ENCODE measurements around the gene PPP6R3. TPM values are rescaled to one million over a fixed set of nuclear protein-coding genes. Genes with fewer than 3 reads are reported as not detected.

PPP6R3 gene
- total and polyA plus RNA-seq, 2 of the 13 experiments (the other 11 are each of a cell fraction or from before 2014, with no cell fraction given): 41.2 to 83.4 TPM

- peak; percentile 21 to 54; a peak in 3 of 4 replicates for TF ChIP-seq POLR2A (IDR thresholded peaks at IDR 0.05; ENCODE audit: insufficient read depth in 1 of 2, low read depth in 2 of 2, low read length in 2 of 2)
- TF ChIP-seq MNT (IDR thresholded peaks at IDR 0.05): no peak
- TF ChIP-seq ARID4A (CRISPR knock-in tag; IDR thresholded peaks at IDR 0.05; ENCODE audit: borderline replicate concordance): peak; percentile 67
- 0 out of 2 replicates have a peak, but pooled peaks have one; percentile 32 for TF ChIP-seq SIX1 (CRISPR knock-in tag; IDR thresholded peaks at IDR 0.05; ENCODE audit: borderline replicate concordance)
- TF ChIP-seq CC2D1A (CRISPR knock-in tag; IDR thresholded peaks at IDR 0.05): no peak
- TF ChIP-seq XRCC5 (optimal IDR thresholded peaks at IDR 0.05; ENCODE audit: low read length): peak; percentile 73
- no peak for TF ChIP-seq NFRKB (IDR thresholded peaks at IDR 0.05)
- TF ChIP-seq GABPB1 (CRISPR knock-in tag; IDR thresholded peaks at IDR 0.05): peak; percentile 68
- TF ChIP-seq ZNF484 (CRISPR knock-in tag; IDR thresholded peaks at IDR 0.05; ENCODE audit: borderline replicate concordance, low read depth): no peak
- TF ChIP-seq PBX3 (CRISPR knock-in tag; IDR thresholded peaks at IDR 0.05; ENCODE audit: borderline replicate concordance): 0 out of 2 replicates have a peak, but pooled peaks have one; percentile 56
- TF ChIP-seq PRPF4 (IDR thresholded peaks at IDR 0.05; ENCODE audit: low read depth, low read length, poor library complexity, severe bottlenecking): no peak
- TF ChIP-seq ZNF205 (CRISPR knock-in tag; IDR thresholded peaks at IDR 0.05): peak; percentile 49; the same call in 1 of the 2 replicates
- no peak for TF ChIP-seq ZNF513 (CRISPR knock-in tag; conservative IDR thresholded peaks at IDR 0.05)
- no peak for TF ChIP-seq TCF7 (IDR thresholded peaks at IDR 0.05; ENCODE audit: low read depth)
- TF ChIP-seq RXRB (CRISPR knock-in tag; IDR thresholded peaks at IDR 0.05; ENCODE audit: borderline replicate concordance): peak; percentile 98
- TF ChIP-seq ZFP36 (IDR thresholded peaks at IDR 0.05; ENCODE audit: borderline replicate concordance, low read depth, low read length, partially characterized antibody): peak; percentile 50
- TF ChIP-seq ZNF580 (CRISPR knock-in tag; IDR thresholded peaks at IDR 0.05; ENCODE audit: borderline replicate concordance, low read depth): peak; percentile 79
- peak; percentile 24 for TF ChIP-seq PHF5A (CRISPR knock-in tag; IDR thresholded peaks at IDR 0.05; ENCODE audit: low read depth, unreplicated experiment)
- TF ChIP-seq GTF2F1 (IDR thresholded peaks at IDR 0.05; ENCODE audit: low read length): 0 out of 2 replicates have a peak, but pooled peaks have one; percentile 33
Observed at GRCh38 chr11:68459886-68460740, 439 bp upstream of the PPP6R3 start (continued).
